D721Med (cell line): ENCODE results near the gene SLC35C1.

Experiments
- DNase-seq: peaks from one replicate; pipeline ENCODE4 v3.0.0; 2011; ENCODE audit warnings: low spot score; ENCODE audit not compliant: insufficient read length
- FAIRE-seq: peaks from 2 replicates; lab custom pipeline; 2011; peaks lifted over from hg19 to GRCh38; lab: Jason Lieb, UNC
- TF ChIP-seq, protein P1 (sequence below): IDR thresholded peaks from 2 replicates; pipeline ENCODE4 v1.5.1; 2012; ENCODE audit warnings: mild to moderate bottlenecking, control low read depth; ENCODE audit not compliant: insufficient read depth; ENCODE audit errors: missing control alignments

The SLC35C1 gene

DNA sequence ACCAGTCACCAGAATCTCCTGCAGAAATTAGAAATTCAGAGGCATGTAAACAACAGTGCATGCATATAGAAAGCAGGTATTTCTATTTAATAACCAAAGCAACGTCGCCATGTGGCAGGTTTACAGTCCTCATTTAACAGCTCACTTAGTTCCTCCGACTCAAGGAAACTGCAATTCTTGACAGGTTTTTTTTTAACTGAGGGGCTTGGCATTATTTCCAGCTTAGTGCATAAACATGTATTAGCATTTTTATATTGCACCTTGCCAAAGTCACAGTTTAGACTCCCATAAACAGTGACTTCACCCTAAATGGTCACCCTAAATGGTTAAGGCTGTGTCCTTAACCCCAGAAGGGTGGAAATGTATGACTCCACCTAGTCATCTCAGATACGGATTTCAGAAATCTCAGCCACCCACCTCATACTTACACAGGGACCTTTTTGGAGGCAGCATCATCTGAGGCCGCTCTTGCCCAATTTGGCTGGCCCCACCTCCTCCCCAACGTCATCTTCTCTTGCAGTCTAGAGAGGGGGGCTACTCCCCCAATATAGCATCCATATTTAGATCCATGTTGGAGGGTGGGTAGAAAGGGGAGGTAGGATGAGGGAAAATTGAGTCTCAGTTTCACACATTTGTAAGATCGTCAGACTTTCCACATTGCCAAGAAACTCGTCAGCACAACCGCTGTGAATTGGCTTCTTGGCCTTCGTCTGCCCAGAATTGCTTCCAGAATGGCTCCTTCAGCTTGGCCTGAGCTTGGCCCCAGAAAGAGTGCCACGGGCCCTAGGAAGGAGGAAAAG, 31.8 kb upstream of the SLC35C1 start:
- DNase-seq (no peak), FAIRE-seq (no peak)
- TF ChIP-seq, protein P1, sequence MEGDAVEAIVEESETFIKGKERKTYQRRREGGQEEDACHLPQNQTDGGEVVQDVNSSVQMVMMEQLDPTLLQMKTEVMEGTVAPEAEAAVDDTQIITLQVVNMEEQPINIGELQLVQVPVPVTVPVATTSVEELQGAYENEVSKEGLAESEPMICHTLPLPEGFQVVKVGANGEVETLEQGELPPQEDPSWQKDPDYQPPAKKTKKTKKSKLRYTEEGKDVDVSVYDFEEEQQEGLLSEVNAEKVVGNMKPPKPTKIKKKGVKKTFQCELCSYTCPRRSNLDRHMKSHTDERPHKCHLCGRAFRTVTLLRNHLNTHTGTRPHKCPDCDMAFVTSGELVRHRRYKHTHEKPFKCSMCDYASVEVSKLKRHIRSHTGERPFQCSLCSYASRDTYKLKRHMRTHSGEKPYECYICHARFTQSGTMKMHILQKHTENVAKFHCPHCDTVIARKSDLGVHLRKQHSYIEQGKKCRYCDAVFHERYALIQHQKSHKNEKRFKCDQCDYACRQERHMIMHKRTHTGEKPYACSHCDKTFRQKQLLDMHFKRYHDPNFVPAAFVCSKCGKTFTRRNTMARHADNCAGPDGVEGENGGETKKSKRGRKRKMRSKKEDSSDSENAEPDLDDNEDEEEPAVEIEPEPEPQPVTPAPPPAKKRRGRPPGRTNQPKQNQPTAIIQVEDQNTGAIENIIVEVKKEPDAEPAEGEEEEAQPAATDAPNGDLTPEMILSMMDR: no peak

DNA sequence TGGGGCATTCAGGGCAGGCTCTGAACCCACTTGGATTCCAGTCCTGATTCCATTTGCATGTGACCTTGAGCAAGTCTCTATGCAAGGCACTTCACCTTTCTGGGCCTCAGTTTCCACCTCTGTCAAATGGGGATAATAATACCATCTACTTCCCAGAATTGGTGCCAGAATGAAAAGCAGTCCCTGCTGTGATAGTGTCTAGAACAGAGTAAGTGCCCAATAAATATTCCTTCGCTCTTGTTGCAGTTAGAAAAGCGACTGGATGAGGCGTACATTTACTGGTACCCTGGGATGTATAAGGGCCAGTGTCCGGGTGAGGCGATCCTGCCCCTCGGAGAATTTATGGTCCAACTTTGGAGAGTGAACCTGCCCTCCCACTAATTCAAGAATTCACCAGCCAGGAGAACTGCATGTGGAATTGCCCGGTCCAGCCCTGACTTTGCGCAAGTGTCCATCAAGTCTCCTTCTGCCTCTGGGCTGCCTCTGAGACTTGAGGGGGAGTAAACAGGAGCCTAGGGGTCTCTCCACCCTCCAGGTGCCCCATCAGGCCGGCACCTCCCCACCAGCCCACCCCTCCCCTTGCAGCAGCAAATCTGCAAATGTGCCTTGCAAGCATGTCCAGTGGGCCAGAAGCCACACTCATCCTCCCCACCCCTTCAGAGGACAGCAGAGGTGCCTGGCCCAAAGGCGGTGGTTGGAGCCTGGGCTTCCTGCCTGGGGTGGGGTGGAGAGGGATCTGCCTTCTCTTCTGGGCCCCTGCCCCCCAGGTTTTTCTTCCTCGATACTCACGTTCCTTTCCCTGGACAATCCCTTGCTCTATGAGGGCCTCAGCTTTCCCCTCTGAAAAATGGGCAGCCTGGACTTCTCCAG, 30.9 kb upstream of the SLC35C1 start:
- TF ChIP-seq, protein P1: no peak
- FAIRE-seq (no peak), DNase-seq (no peak)

DNA sequence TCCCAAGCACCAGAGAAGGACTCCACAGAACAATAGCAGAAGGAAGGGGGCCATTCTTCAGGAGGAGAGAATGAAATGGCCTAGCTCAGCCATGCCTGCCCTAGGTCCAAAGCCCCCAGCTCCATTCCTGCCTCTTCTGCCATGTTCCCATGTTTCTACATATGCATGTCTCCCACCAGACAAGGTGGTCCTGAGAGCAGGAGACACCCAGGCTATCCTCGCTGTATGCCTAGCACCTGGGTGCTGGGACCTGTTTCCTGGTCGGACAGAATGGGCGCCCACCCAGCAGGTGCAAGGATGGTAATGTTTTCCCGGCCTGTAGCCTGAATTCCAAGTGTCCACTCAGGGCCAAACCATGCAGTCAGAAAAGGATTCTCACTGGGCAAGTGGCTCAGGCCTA, 30.2 kb upstream of the SLC35C1 start:
- DNase-seq (no peak), FAIRE-seq (no peak)
- TF ChIP-seq, protein P1: no peak

DNA sequence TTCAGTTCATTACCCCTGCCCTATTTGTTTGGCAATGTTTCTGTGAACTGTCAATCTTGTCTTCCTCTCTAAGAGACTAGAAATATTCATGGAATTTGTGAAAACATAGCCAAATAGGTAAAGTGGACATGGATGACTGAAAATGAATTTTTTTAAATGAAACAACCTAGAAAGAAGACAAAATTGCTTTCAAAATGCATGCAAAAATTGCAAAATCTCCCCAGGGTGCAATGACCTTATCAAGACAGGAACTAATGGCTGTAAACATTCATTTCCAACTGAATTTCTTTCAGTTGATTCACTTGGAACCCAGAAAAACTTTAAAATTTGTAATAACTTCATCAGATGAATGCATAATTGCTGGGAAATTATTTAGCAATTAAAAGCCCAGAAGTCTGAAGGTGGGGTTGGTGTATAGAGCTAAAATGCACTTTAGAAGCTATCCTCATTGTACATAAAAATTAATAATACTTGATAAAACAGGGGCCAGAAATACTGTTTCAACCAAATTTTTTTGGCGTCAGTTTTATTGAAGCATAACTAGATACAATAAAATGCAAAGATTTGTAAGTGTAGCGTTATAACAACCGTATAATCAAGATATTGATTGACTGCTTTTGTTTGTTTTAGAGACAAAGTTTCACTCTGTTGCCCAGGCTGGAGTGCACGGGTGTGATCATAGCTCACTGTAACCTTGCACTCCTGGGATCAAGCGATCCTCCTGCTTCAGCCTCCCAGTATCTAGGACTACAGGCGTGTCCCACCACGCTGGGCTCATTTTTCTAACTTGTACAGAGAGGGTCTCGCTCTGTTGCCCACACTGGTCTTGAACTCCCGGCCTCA, 27.6 kb upstream of the SLC35C1 start:
- TF ChIP-seq, protein P1: no peak
- DNase-seq (no peak), FAIRE-seq (no peak)

DNA sequence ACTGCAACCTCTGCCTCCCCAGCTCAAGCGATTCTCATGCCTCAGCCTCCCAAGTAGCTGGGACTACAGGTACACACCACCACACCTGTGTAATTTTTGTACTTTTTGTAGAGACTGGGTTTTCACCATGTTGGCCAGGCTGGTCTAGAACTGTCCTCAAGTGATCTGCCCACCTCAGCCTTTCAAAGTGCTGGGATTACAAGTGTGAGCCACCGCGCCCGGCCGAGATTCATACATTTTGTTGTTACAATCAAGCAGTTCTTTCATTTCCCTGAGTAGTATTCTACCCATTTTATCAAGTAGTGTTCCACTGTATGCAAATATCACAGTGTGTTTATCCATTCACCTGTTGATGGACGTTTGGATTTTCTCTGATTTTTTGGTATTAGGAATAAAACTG, 26.6 kb upstream of the SLC35C1 start:
- TF ChIP-seq, protein P1: no peak
- FAIRE-seq (no peak), DNase-seq (no peak)

DNA sequence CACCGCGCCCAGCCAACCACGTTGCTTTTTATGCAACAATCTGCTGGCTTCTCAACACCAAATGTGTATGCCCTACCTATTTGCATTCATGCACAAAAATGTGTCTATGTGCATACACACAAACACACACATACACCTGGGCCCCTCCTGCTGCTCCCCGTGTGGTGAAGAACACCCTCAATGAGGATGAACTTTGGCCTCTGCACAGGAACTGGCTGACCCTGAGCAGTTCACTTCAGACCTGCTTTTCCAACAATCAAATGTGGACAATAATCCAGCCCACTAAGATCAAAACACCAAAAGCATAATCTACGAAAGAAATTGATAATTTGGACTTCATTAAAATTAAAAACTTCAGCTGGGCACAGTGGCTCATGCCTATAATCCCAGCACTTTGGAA, 25.3 kb upstream of the SLC35C1 start:
- TF ChIP-seq, protein P1: no peak
- DNase-seq (no peak), FAIRE-seq (no peak)
